ENCODE data around the gene ZNF274. TPM values are rescaled to one million over a fixed set of nuclear protein-coding genes. Genes with fewer than 3 reads are reported as not detected.
"Not testable (repeated sequence)": the region's sequence is repeated elsewhere in the genome, so short reads cannot be mapped to it uniquely, and the experiment has no call there.

Gene ZNF274
- total RNA-seq (2012; rRNA removed) = 20.3 and 25.1 TPM in 2 replicates

- Histone ChIP-seq H3K36me3 (ENCODE audit: insufficient read depth, low read length) (peaks cover 41% of the 10 kb centered on the region), H3K27me3 (ENCODE audit: control insufficient read depth, insufficient read depth, low read length) (no peaks in the 10 kb centered on the region), H3K9me3 (replicated peaks; ENCODE audit: low read length) (peaks cover 50% of the 10 kb centered on the region), H3K4me2 (ENCODE audit: low read length) (peak within 1 kb of the TSS; percentile 89), H3K4me1 (ENCODE audit: control insufficient read depth, insufficient read depth, low read length) (peaks cover 5% of the 10 kb centered on the region), H3K9ac (ENCODE audit: low read depth, low read length) (peak within 1 kb of the TSS; percentile 95), H3K4me3 (ENCODE audit: low read length) (peak within 1 kb of the TSS; percentile 91)
Observed at GRCh38 chr19:58182989-58183816, at the start of gene ZNF274. ZNF274 (plus strand) TSS chr19:58183061; CDS start chr19:58183966, 905 bp downstream.

- Histone ChIP-seq H3K27me3 (ENCODE audit: control insufficient read depth, insufficient read depth, low read length) (no peaks in the 10 kb centered on the region), H3K36me3 (ENCODE audit: insufficient read depth, low read length) (peaks cover 61% of the 10 kb centered on the region), H3K4me3 (ENCODE audit: low read length) (no peak overlapping the region), H3K9ac (ENCODE audit: low read depth, low read length) (no peak overlapping the region), H3K4me1 (ENCODE audit: control insufficient read depth, insufficient read depth, low read length) (no peaks in the 10 kb centered on the region), H3K4me2 (ENCODE audit: low read length) (no peak overlapping the region), H3K9me3 (replicated peaks; ENCODE audit: low read length) (peaks cover 51% of the 10 kb centered on the region)
Observed at GRCh38 chr19:58134244-58134643, 48.6 kb upstream of the ZNF274 start.

GRCh38 chr19:58145849-58146248 is 37.0 kb upstream of the ZNF274 start:
- peaks cover 19% of the 10 kb centered on the region for H3K36me3 ChIP-seq (ENCODE audit: insufficient read depth, low read length)
- H3K4me3 ChIP-seq (ENCODE audit: low read length) = no peak overlapping the region
- no peak overlapping the region for H3K4me2 ChIP-seq (ENCODE audit: low read length)
- no peaks in the 10 kb centered on the region for H3K4me1 ChIP-seq (ENCODE audit: control insufficient read depth, insufficient read depth, low read length)
- peaks cover 14% of the 10 kb centered on the region for H3K9me3 ChIP-seq (replicated peaks; ENCODE audit: low read length)
- no peak overlapping the region for H3K9ac ChIP-seq (ENCODE audit: low read depth, low read length)
- H3K27me3 ChIP-seq (ENCODE audit: control insufficient read depth, insufficient read depth, low read length) = no peaks in the 10 kb centered on the region

GRCh38 chr19:58147475-58147874 is 35.4 kb upstream of the ZNF274 start:
- peaks cover 19% of the 10 kb centered on the region for H3K9me3 ChIP-seq (replicated peaks; ENCODE audit: low read length)

GRCh38 chr19:58150328-58150921 is 32.4 kb upstream of the ZNF274 start, which contains the start of gene ZNF329:
ZNF329 (minus strand) TSS chr19:58150789; CDS start chr19:58129503, 21,286 bp downstream.
- peak within 1 kb of the TSS; percentile 88 for H3K4me2 ChIP-seq (ENCODE audit: low read length)
- no peaks in the 10 kb centered on the region for H3K36me3 ChIP-seq (ENCODE audit: insufficient read depth, low read length)
- peak within 1 kb of the TSS; percentile 98 for H3K9ac ChIP-seq (ENCODE audit: low read depth, low read length)
- peaks cover 13% of the 10 kb centered on the region for H3K9me3 ChIP-seq (replicated peaks; ENCODE audit: low read length)
- H3K4me1 ChIP-seq (ENCODE audit: control insufficient read depth, insufficient read depth, low read length) = peaks cover 5% of the 10 kb centered on the region
- H3K27me3 ChIP-seq (ENCODE audit: control insufficient read depth, insufficient read depth, low read length) = no peaks in the 10 kb centered on the region
- H3K4me3 ChIP-seq (ENCODE audit: low read length) = peak within 1 kb of the TSS; percentile 98

More at GRCh38 chr19:58147475-58147874, 35.4 kb upstream of the ZNF274 start:
- H3K4me3 ChIP-seq (ENCODE audit: low read length); H3K4me2 ChIP-seq (ENCODE audit: low read length); H3K36me3 ChIP-seq (ENCODE audit: insufficient read depth, low read length); H3K27me3 ChIP-seq (ENCODE audit: control insufficient read depth, insufficient read depth, low read length); H3K4me1 ChIP-seq (ENCODE audit: control insufficient read depth, insufficient read depth, low read length); H3K9ac ChIP-seq (ENCODE audit: low read depth, low read length): not testable (repeated sequence)

GRCh38 chr19:58153386-58153785 is 29.5 kb upstream of the ZNF274 start:
- Histone ChIP-seq H3K27me3 (ENCODE audit: control insufficient read depth, insufficient read depth, low read length) (no peaks in the 10 kb centered on the region), H3K9ac (ENCODE audit: low read depth, low read length) (no peak overlapping the region), H3K4me1 (ENCODE audit: control insufficient read depth, insufficient read depth, low read length) (peaks cover 5% of the 10 kb centered on the region), H3K4me3 (ENCODE audit: low read length) (no peak overlapping the region), H3K36me3 (ENCODE audit: insufficient read depth, low read length) (no peaks in the 10 kb centered on the region), H3K9me3 (replicated peaks; ENCODE audit: low read length) (peaks cover 13% of the 10 kb centered on the region), H3K4me2 (ENCODE audit: low read length) (peak overlapping the region; percentile 98)

- Histone ChIP-seq H3K4me2 (ENCODE audit: low read length) (peak overlapping the region; percentile 98), H3K36me3 (ENCODE audit: insufficient read depth, low read length) (no peaks in the 10 kb centered on the region), H3K4me1 (ENCODE audit: control insufficient read depth, insufficient read depth, low read length) (peaks cover 5% of the 10 kb centered on the region), H3K27me3 (ENCODE audit: control insufficient read depth, insufficient read depth, low read length) (no peaks in the 10 kb centered on the region), H3K9me3 (replicated peaks; ENCODE audit: low read length) (peaks cover 13% of the 10 kb centered on the region), H3K4me3 (ENCODE audit: low read length) (peak overlapping the region; percentile 99), H3K9ac (ENCODE audit: low read depth, low read length) (peak overlapping the region; percentile 87)
Observed at GRCh38 chr19:58154287-58154678, 28.6 kb upstream of the ZNF274 start.

- peak overlapping the region; percentile 99 for H3K4me3 ChIP-seq (ENCODE audit: low read length)
Observed at GRCh38 chr19:58154679-58155648, 27.9 kb upstream of the ZNF274 start.

GRCh38 chr19:58157045-58157728 is 25.7 kb upstream of the ZNF274 start:
- peaks cover 11% of the 10 kb centered on the region for H3K9me3 ChIP-seq (replicated peaks; ENCODE audit: low read length)
- H3K4me2 ChIP-seq (ENCODE audit: low read length) = no peak overlapping the region
- H3K4me1 ChIP-seq (ENCODE audit: control insufficient read depth, insufficient read depth, low read length) = peaks cover 5% of the 10 kb centered on the region
- H3K4me3 ChIP-seq (ENCODE audit: low read length) = no peak overlapping the region
- H3K9ac ChIP-seq (ENCODE audit: low read depth, low read length) = no peak overlapping the region
- H3K27me3 ChIP-seq (ENCODE audit: control insufficient read depth, insufficient read depth, low read length) = no peaks in the 10 kb centered on the region
- H3K36me3 ChIP-seq (ENCODE audit: insufficient read depth, low read length) = no peaks in the 10 kb centered on the region

More at GRCh38 chr19:58154679-58155648, 27.9 kb upstream of the ZNF274 start:
- Histone ChIP-seq H3K9ac (ENCODE audit: low read depth, low read length) (peak overlapping the region; percentile 87), H3K27me3 (ENCODE audit: control insufficient read depth, insufficient read depth, low read length) (no peaks in the 10 kb centered on the region), H3K4me1 (ENCODE audit: control insufficient read depth, insufficient read depth, low read length) (peaks cover 5% of the 10 kb centered on the region), H3K36me3 (ENCODE audit: insufficient read depth, low read length) (no peaks in the 10 kb centered on the region), H3K4me2 (ENCODE audit: low read length) (peak overlapping the region; percentile 98), H3K9me3 (replicated peaks; ENCODE audit: low read length) (peaks cover 13% of the 10 kb centered on the region)

- H3K27me3 ChIP-seq (ENCODE audit: control insufficient read depth, insufficient read depth, low read length) = no peaks in the 10 kb centered on the region
- no peaks in the 10 kb centered on the region for H3K4me1 ChIP-seq (ENCODE audit: control insufficient read depth, insufficient read depth, low read length)
- H3K4me2 ChIP-seq (ENCODE audit: low read length) = no peak overlapping the region
- no peak overlapping the region for H3K9ac ChIP-seq (ENCODE audit: low read depth, low read length)
- no peaks in the 10 kb centered on the region for H3K36me3 ChIP-seq (ENCODE audit: insufficient read depth, low read length)
- no peak overlapping the region for H3K4me3 ChIP-seq (ENCODE audit: low read length)
- peaks cover 25% of the 10 kb centered on the region for H3K9me3 ChIP-seq (replicated peaks; ENCODE audit: low read length)
Observed at GRCh38 chr19:58166268-58166667, 16.6 kb upstream of the ZNF274 start.

Data from skeletal muscle satellite cell (primary cell).